ENCODE results near the gene GK. TPM values are rescaled to one million over a fixed set of nuclear protein-coding genes. Genes with fewer than 3 reads are reported as not detected.

Gene GK
- total RNA-seq, 1 experiment from 2014 or later, result 6.3 TPM

DNA sequence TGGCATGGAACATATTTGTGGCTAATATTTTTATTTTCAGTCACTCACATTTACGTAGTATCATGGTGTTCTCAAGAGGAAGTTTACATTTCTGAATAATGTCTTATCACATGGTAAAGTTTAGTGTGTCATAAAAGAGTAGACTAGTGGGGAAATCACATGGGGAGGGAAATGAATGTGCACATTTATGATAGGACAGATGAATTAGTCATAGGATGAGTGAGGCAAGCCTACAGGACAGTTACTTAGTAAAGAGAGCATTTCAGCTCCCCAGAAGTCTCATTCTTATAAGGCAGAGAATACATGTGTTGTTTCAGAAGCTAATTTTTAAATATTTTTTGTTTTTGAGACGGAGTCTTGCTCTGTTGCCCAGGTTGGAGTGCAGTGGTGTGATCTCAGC lies 6.2 kb downstream of the GK start:
- intact Hi-C loops (cut with micrococcal nuclease; ENCODE audit: unreplicated experiment), result no loop called here
- Histone ChIP-seq H3K4me1 (ENCODE audit: insufficient read depth, low read length, poor library complexity, severe bottlenecking) (no peaks in the 10 kb centered on the region), H3K27me3 (replicated peaks; ENCODE audit: insufficient read depth, low read depth, low read length, poor library complexity) (no peaks in the 10 kb centered on the region), H3K9me3 (ENCODE audit: low read depth, low read length, poor library complexity, severe bottlenecking) (no peaks in the 10 kb centered on the region), H3K36me3 (ENCODE audit: insufficient read depth, low read length, poor library complexity, severe bottlenecking) (no peaks in the 10 kb centered on the region), H3K27ac (ENCODE audit: low read depth, low read length, poor library complexity, severe bottlenecking) (no peak overlapping the region), H3K4me3 (ENCODE audit: low read depth, low read length, poor library complexity, severe bottlenecking) (no peak overlapping the region)
- BruUV-seq (replicated peaks), result no TSS peak
- DNase-seq (ENCODE audit: low spot score), result no peak
- ChIA-PET CTCF (no interaction called here), POLR2A (ENCODE audit: low non-redundant PET) (no interaction called here)
- TF ChIP-seq EZH2 (IDR thresholded peaks at IDR 0.05; ENCODE audit: borderline replicate concordance, low read depth, low read length, poor library complexity, severe bottlenecking), result no peak
- TF ChIP-seq CTCF (conservative IDR thresholded peaks at IDR 0.05; ENCODE audit: low read depth, low read length), result no peak

- H3K27ac ChIP-seq (ENCODE audit: low read depth, low read length, poor library complexity, severe bottlenecking), result no peak overlapping the region
- no peak for DNase-seq (ENCODE audit: low spot score)
- H3K27me3 ChIP-seq (replicated peaks; ENCODE audit: insufficient read depth, low read depth, low read length, poor library complexity), result no peaks in the 10 kb centered on the region
- intact Hi-C loops (cut with micrococcal nuclease; ENCODE audit: unreplicated experiment), result no loop called here
- BruUV-seq (replicated peaks), result no TSS peak
- no peaks in the 10 kb centered on the region for H3K4me1 ChIP-seq (ENCODE audit: insufficient read depth, low read length, poor library complexity, severe bottlenecking)
- CTCF ChIA-PET, result no interaction called here
- H3K4me3 ChIP-seq (ENCODE audit: low read depth, low read length, poor library complexity, severe bottlenecking), result no peak overlapping the region
- H3K9me3 ChIP-seq (ENCODE audit: low read depth, low read length, poor library complexity, severe bottlenecking), result no peaks in the 10 kb centered on the region
- POLR2A ChIA-PET (ENCODE audit: low non-redundant PET), result no interaction called here
- TF ChIP-seq EZH2 (IDR thresholded peaks at IDR 0.05; ENCODE audit: borderline replicate concordance, low read depth, low read length, poor library complexity, severe bottlenecking), result no peak
- TF ChIP-seq CTCF (conservative IDR thresholded peaks at IDR 0.05; ENCODE audit: low read depth, low read length), result no peak
- no peaks in the 10 kb centered on the region for H3K36me3 ChIP-seq (ENCODE audit: insufficient read depth, low read length, poor library complexity, severe bottlenecking)
Measured at GRCh38 chrX:30661228-30661627, 8.0 kb downstream of the GK start.

GRCh38 chrX:30663322-30663721 lies 10.1 kb downstream of the GK start:
- ChIA-PET CTCF (no interaction called here), POLR2A (ENCODE audit: low non-redundant PET) (no interaction called here)
- H3K27ac ChIP-seq (ENCODE audit: low read depth, low read length, poor library complexity, severe bottlenecking), result no peak overlapping the region
- no peaks in the 10 kb centered on the region for H3K36me3 ChIP-seq (ENCODE audit: insufficient read depth, low read length, poor library complexity, severe bottlenecking)
- H3K27me3 ChIP-seq (replicated peaks; ENCODE audit: insufficient read depth, low read depth, low read length, poor library complexity), result no peaks in the 10 kb centered on the region
- DNase-seq (ENCODE audit: low spot score), result no peak
- no peak for TF ChIP-seq EZH2 (IDR thresholded peaks at IDR 0.05; ENCODE audit: borderline replicate concordance, low read depth, low read length, poor library complexity, severe bottlenecking)
- no peak for TF ChIP-seq CTCF (conservative IDR thresholded peaks at IDR 0.05; ENCODE audit: low read depth, low read length)
- no peak overlapping the region for H3K4me3 ChIP-seq (ENCODE audit: low read depth, low read length, poor library complexity, severe bottlenecking)
- H3K4me1 ChIP-seq (ENCODE audit: insufficient read depth, low read length, poor library complexity, severe bottlenecking), result no peaks in the 10 kb centered on the region
- intact Hi-C loops (cut with micrococcal nuclease; ENCODE audit: unreplicated experiment), result no loop called here
- BruUV-seq (replicated peaks), result no TSS peak
- no peaks in the 10 kb centered on the region for H3K9me3 ChIP-seq (ENCODE audit: low read depth, low read length, poor library complexity, severe bottlenecking)

Measured in A673 (cell line).